COLO668 (cell line): ENCODE measurements around the gene GNLY.
A peak's percentile ranks its signal among the peaks of the same experiment; 100 is the strongest.

ENCODE experiments used
- DNase-seq: peaks from one replicate; lab custom pipeline; 2025; ENCODE audit not compliant: unreplicated experiment; lab: John Stamatoyannopoulos, UW

GNLY gene

GRCh38 chr2:85741211-85741832, 47.2 kb downstream of the GNLY start:
- no peak for DNase-seq

- peak; percentile 55 for DNase-seq
Observed at GRCh38 chr2:85741833-85742455, 47.8 kb downstream of the GNLY start.

- no peak for DNase-seq
Observed at GRCh38 chr2:85743304-85743978, 49.3 kb downstream of the GNLY start.

GRCh38 chr2:85744055-85744454, 49.9 kb downstream of the GNLY start:
- no peak for DNase-seq

GRCh38 chr2:85744741-85745601, 50.8 kb downstream of the GNLY start:
- no peak for DNase-seq

- DNase-seq = no peak
Observed at GRCh38 chr2:85745619-85746018, 51.5 kb downstream of the GNLY start.

- no peak for DNase-seq
Observed at GRCh38 chr2:85746321-85747004, 52.3 kb downstream of the GNLY start.

- no peak for DNase-seq
Observed at GRCh38 chr2:85747441-85747840, 53.3 kb downstream of the GNLY start.

- DNase-seq = no peak
Observed at GRCh38 chr2:85748039-85748734, 54.0 kb downstream of the GNLY start.
